Measurements from ENCODE around the gene LCN2.

LCN2 gene

GRCh38 chr9:128162215-128163026, 13.2 kb downstream of the LCN2 start:
- 96% methylated on average over 10 of the region's 10 CpGs for WGBS (ENCODE audit: insufficient coverage)
- Histone ChIP-seq H3K9me3 (ENCODE audit: control extremely low read depth in 1 of 5, control insufficient read depth in 4 of 5, insufficient read depth in 2 of 5, low read depth in 1 of 5, low read length in 4 of 5) (no peaks in the 10 kb centered on the region), H3K27me3 (replicated peaks in 2 of 5; ENCODE audit: control insufficient read depth in 4 of 5, insufficient read depth in 5 of 5, low read length in 4 of 5) (no peaks in the 10 kb centered on the region), H3K27ac (ENCODE audit: insufficient read depth in 1 of 2, low read depth in 1 of 2, low read length in 2 of 2, poor library complexity in 1 of 2, severe bottlenecking in 2 of 2) (no peak overlapping the region), H3K4me1 (ENCODE audit: control extremely low read depth in 1 of 4, control insufficient read depth in 4 of 4, insufficient read depth in 4 of 4, low read length in 3 of 4) (peaks cover 6 to 19% (median 19%) of the 10 kb centered on the region in 4 experiments), H3K36me3 (ENCODE audit: control insufficient read depth in 4 of 4, insufficient read depth in 4 of 4, low read length in 3 of 4) (peaks cover 9 to 48% (median 38%) of the 10 kb centered on the region in 4 experiments), H3K4me3 (ENCODE audit: control insufficient read depth in 1 of 7, extremely low read depth in 1 of 7, insufficient read depth in 4 of 7, low read depth in 2 of 7, low read length in 6 of 7) (no peak overlapping the region)
- ChIA-PET POLR2A (no interaction called here), CTCF (interaction anchor here (1.5 to 1.9 kb wide), 2 partner anchors 25 to 28 kb away, joined by 5 read pairs; partner anchors contain the start of gene CIZ1)
- DNase-seq: no peak

GRCh38 chr9:128163027-128163515, 13.8 kb downstream of the LCN2 start:
- POLR2A ChIA-PET: interaction anchor here (0.6 kb wide), 1 partner anchor 1551 kb away, joined by 3 read pairs; no protein-coding TSS in a partner anchor
- Histone ChIP-seq H3K27ac (ENCODE audit: insufficient read depth in 1 of 2, low read depth in 1 of 2, low read length in 2 of 2, poor library complexity in 1 of 2, severe bottlenecking in 2 of 2) (no peak overlapping the region), H3K27me3 (replicated peaks in 2 of 5; ENCODE audit: control insufficient read depth in 4 of 5, insufficient read depth in 5 of 5, low read length in 4 of 5) (no peaks in the 10 kb centered on the region), H3K36me3 (ENCODE audit: control insufficient read depth in 4 of 4, insufficient read depth in 4 of 4, low read length in 3 of 4) (peaks cover 9 to 55% (median 44%) of the 10 kb centered on the region in 4 experiments), H3K9me3 (ENCODE audit: control extremely low read depth in 1 of 5, control insufficient read depth in 4 of 5, insufficient read depth in 2 of 5, low read depth in 1 of 5, low read length in 4 of 5) (no peaks in the 10 kb centered on the region), H3K4me3 (ENCODE audit: control insufficient read depth in 1 of 7, extremely low read depth in 1 of 7, insufficient read depth in 4 of 7, low read depth in 2 of 7, low read length in 6 of 7) (no peak overlapping the region), H3K4me1 (ENCODE audit: control extremely low read depth in 1 of 4, control insufficient read depth in 4 of 4, insufficient read depth in 4 of 4, low read length in 3 of 4) (peaks cover 6 to 19% (median 19%) of the 10 kb centered on the region in 4 experiments)
- no peak for DNase-seq
- CTCF ChIA-PET: interaction anchor here (1.5 kb wide), 1 partner anchor 24 kb away, joined by 5 read pairs; no protein-coding TSS in a partner anchor
- 97% methylated on average over 6 of the region's 6 CpGs for WGBS (ENCODE audit: insufficient coverage)

GRCh38 chr9:128163523-128164306, 14.5 kb downstream of the LCN2 start:
- peaks cover 6 to 19% (median 19%) of the 10 kb centered on the region in 4 experiments for H3K4me1 ChIP-seq (ENCODE audit: control extremely low read depth in 1 of 4, control insufficient read depth in 4 of 4, insufficient read depth in 4 of 4, low read length in 3 of 4)
- H3K4me3 ChIP-seq (ENCODE audit: control insufficient read depth in 1 of 7, extremely low read depth in 1 of 7, insufficient read depth in 4 of 7, low read depth in 2 of 7, low read length in 6 of 7): no peak overlapping the region
- POLR2A ChIA-PET: interaction anchor here (0.6 kb wide), 1 partner anchor 1550 kb away, joined by 3 read pairs; no protein-coding TSS in a partner anchor
- CTCF ChIA-PET: interaction anchor here (1.0 kb wide), 1 partner anchor 18 kb away, joined by 4 read pairs; no protein-coding TSS in a partner anchor
- peaks cover 12 to 60% (median 46%) of the 10 kb centered on the region in 4 experiments for H3K36me3 ChIP-seq (ENCODE audit: control insufficient read depth in 4 of 4, insufficient read depth in 4 of 4, low read length in 3 of 4)
- WGBS (ENCODE audit: insufficient coverage): 99% methylated on average over 9 of the region's 10 CpGs
- no peak overlapping the region for H3K27ac ChIP-seq (ENCODE audit: insufficient read depth in 1 of 2, low read depth in 1 of 2, low read length in 2 of 2, poor library complexity in 1 of 2, severe bottlenecking in 2 of 2)
- H3K27me3 ChIP-seq (replicated peaks in 2 of 5; ENCODE audit: control insufficient read depth in 4 of 5, insufficient read depth in 5 of 5, low read length in 4 of 5): no peaks in the 10 kb centered on the region
- H3K9me3 ChIP-seq (ENCODE audit: control extremely low read depth in 1 of 5, control insufficient read depth in 4 of 5, insufficient read depth in 2 of 5, low read depth in 1 of 5, low read length in 4 of 5): no peaks in the 10 kb centered on the region
- no peak for DNase-seq

DNA sequence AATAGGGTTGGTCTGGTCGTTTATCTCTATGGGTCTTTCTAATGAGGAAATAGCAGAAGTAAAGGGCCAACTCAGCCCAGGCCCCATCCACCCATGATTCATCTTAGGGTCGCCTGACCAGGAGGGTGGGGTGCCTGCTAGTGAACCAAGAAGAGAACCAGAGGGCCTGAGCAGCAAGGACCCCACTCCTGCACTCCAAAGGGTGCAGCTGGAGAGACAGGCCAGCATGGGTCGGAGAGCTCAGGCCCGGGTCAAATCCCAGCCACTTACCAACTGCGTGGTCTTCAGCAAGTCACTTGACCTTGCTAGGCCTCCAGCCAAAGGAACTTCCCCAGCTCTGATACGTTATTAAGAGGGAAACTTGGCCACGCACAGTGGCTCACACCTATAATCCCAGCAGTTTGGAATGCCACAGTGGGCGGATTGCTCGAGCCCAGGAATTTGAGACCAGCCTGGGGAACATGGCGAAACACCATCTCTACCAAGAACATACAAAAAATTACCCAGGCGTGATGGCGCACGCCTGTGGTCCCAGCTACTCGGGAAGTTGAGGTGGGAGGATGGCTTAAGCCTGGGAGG, 15.1 kb downstream of the LCN2 start:
- H3K4me1 ChIP-seq (ENCODE audit: control extremely low read depth in 1 of 4, control insufficient read depth in 4 of 4, insufficient read depth in 4 of 4, low read length in 3 of 4): peaks cover 6 to 17% (median 16%) of the 10 kb centered on the region in 4 experiments
- POLR2A ChIA-PET: no interaction called here
- H3K27me3 ChIP-seq (replicated peaks in 2 of 5; ENCODE audit: control insufficient read depth in 4 of 5, insufficient read depth in 5 of 5, low read length in 4 of 5): no peaks in the 10 kb centered on the region
- no peak overlapping the region for H3K4me3 ChIP-seq (ENCODE audit: control insufficient read depth in 1 of 7, extremely low read depth in 1 of 7, insufficient read depth in 4 of 7, low read depth in 2 of 7, low read length in 6 of 7)
- no peak for DNase-seq
- H3K36me3 ChIP-seq (ENCODE audit: control insufficient read depth in 4 of 4, insufficient read depth in 4 of 4, low read length in 3 of 4): peaks cover 14 to 66% (median 50%) of the 10 kb centered on the region in 4 experiments
- 88% methylated on average over 6 of the region's 14 CpGs for WGBS (ENCODE audit: insufficient coverage)
- CTCF ChIA-PET: interaction anchor here (1.0 kb wide), 1 partner anchor 17 kb away, joined by 4 read pairs; no protein-coding TSS in a partner anchor
- H3K27ac ChIP-seq (ENCODE audit: insufficient read depth in 1 of 2, low read depth in 1 of 2, low read length in 2 of 2, poor library complexity in 1 of 2, severe bottlenecking in 2 of 2): no peak overlapping the region
- no peaks in the 10 kb centered on the region for H3K9me3 ChIP-seq (ENCODE audit: control extremely low read depth in 1 of 5, control insufficient read depth in 4 of 5, insufficient read depth in 2 of 5, low read depth in 1 of 5, low read length in 4 of 5)

- ChIA-PET CTCF (interaction anchor here (1.1 kb wide), 1 partner anchor 18 kb away, joined by 4 read pairs; no protein-coding TSS in a partner anchor), POLR2A (no interaction called here)
- no peaks in the 10 kb centered on the region for H3K27me3 ChIP-seq (replicated peaks in 2 of 5; ENCODE audit: control insufficient read depth in 4 of 5, insufficient read depth in 5 of 5, low read length in 4 of 5)
- no peak for DNase-seq
- 98% methylated on average over 13 of the region's 18 CpGs for WGBS (ENCODE audit: insufficient coverage)
- H3K4me3 ChIP-seq (ENCODE audit: control insufficient read depth in 1 of 7, extremely low read depth in 1 of 7, insufficient read depth in 4 of 7, low read depth in 2 of 7, low read length in 6 of 7): no peak overlapping the region
- H3K9me3 ChIP-seq (ENCODE audit: control extremely low read depth in 1 of 5, control insufficient read depth in 4 of 5, insufficient read depth in 2 of 5, low read depth in 1 of 5, low read length in 4 of 5): no peaks in the 10 kb centered on the region
- peaks cover 2 to 3% (median 3%) of the 10 kb centered on the region in 4 experiments for H3K4me1 ChIP-seq (ENCODE audit: control extremely low read depth in 1 of 4, control insufficient read depth in 4 of 4, insufficient read depth in 4 of 4, low read length in 3 of 4)
- H3K27ac ChIP-seq (ENCODE audit: insufficient read depth in 1 of 2, low read depth in 1 of 2, low read length in 2 of 2, poor library complexity in 1 of 2, severe bottlenecking in 2 of 2): no peak overlapping the region
- peaks cover 14 to 79% (median 59%) of the 10 kb centered on the region in 4 experiments for H3K36me3 ChIP-seq (ENCODE audit: control insufficient read depth in 4 of 4, insufficient read depth in 4 of 4, low read length in 3 of 4)
Observed at GRCh38 chr9:128166169-128166568, 16.9 kb downstream of the LCN2 start.

DNA sequence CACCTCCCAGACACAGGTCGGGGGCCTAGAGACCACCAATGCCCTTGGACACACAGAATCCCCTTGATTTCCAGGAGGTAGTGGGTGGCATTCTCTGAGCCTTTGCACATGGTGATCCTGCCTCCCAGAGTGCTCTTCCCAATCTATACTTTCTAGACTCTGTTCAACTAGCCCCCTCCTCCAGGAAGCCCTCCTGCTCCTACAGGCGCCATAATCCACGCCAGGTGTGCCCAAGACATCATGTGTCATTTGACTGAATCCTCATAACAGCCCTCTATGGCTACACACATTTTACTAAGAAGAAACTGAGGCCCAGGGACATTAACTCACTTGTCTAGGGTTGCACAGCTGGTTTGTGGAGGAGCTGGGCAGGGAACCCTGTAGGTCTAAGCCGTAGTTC, 18.0 kb downstream of the LCN2 start:
- POLR2A ChIA-PET: no interaction called here

More for the DNA sequence above, 18.0 kb downstream of the LCN2 start:
- H3K27me3 ChIP-seq (replicated peaks in 2 of 5; ENCODE audit: control insufficient read depth in 4 of 5, insufficient read depth in 5 of 5, low read length in 4 of 5): no peaks in the 10 kb centered on the region
- 100% methylated on average over 3 of the region's 4 CpGs for WGBS (ENCODE audit: insufficient coverage)
- DNase-seq: no peak
- H3K27ac ChIP-seq (ENCODE audit: insufficient read depth in 1 of 2, low read depth in 1 of 2, low read length in 2 of 2, poor library complexity in 1 of 2, severe bottlenecking in 2 of 2): no peak overlapping the region
- H3K4me1 ChIP-seq (ENCODE audit: control extremely low read depth in 1 of 4, control insufficient read depth in 4 of 4, insufficient read depth in 4 of 4, low read length in 3 of 4): no peaks in the 10 kb centered on the region
- H3K4me3 ChIP-seq (ENCODE audit: control insufficient read depth in 1 of 7, extremely low read depth in 1 of 7, insufficient read depth in 4 of 7, low read depth in 2 of 7, low read length in 6 of 7): no peak overlapping the region
- CTCF ChIA-PET: no interaction called here
- peaks cover 14 to 76% (median 55%) of the 10 kb centered on the region in 4 experiments for H3K36me3 ChIP-seq (ENCODE audit: control insufficient read depth in 4 of 4, insufficient read depth in 4 of 4, low read length in 3 of 4)
- no peaks in the 10 kb centered on the region for H3K9me3 ChIP-seq (ENCODE audit: control extremely low read depth in 1 of 5, control insufficient read depth in 4 of 5, insufficient read depth in 2 of 5, low read depth in 1 of 5, low read length in 4 of 5)

All from common myeloid progenitor, CD34-positive (primary cell).